ENCODE results near the gene SMAD1.

SMAD1 gene

GRCh38 chr4:145490361-145490760, 8.7 kb downstream of the SMAD1 start:
- no peak for DNase-seq

GRCh38 chr4:145490796-145491195, 9.1 kb downstream of the SMAD1 start:
- no peak for DNase-seq

GRCh38 chr4:145492376-145492775, 10.7 kb downstream of the SMAD1 start:
- no peak for DNase-seq

GRCh38 chr4:145493166-145493565, 11.5 kb downstream of the SMAD1 start:
- DNase-seq, result no peak

- DNase-seq, result no peak
Observed at GRCh38 chr4:145494666-145495270, 13.1 kb downstream of the SMAD1 start.

GRCh38 chr4:145496292-145496691, 14.6 kb downstream of the SMAD1 start:
- no peak for DNase-seq

GRCh38 chr4:145497199-145498149, 15.8 kb downstream of the SMAD1 start:
- DNase-seq, result no peak

GRCh38 chr4:145498430-145498829, 16.8 kb downstream of the SMAD1 start:
- no peak for DNase-seq

GRCh38 chr4:145501051-145501660, 19.5 kb downstream of the SMAD1 start:
- no peak for DNase-seq

GRCh38 chr4:145502809-145503208, 21.2 kb downstream of the SMAD1 start:
- DNase-seq, result no peak

DNA sequence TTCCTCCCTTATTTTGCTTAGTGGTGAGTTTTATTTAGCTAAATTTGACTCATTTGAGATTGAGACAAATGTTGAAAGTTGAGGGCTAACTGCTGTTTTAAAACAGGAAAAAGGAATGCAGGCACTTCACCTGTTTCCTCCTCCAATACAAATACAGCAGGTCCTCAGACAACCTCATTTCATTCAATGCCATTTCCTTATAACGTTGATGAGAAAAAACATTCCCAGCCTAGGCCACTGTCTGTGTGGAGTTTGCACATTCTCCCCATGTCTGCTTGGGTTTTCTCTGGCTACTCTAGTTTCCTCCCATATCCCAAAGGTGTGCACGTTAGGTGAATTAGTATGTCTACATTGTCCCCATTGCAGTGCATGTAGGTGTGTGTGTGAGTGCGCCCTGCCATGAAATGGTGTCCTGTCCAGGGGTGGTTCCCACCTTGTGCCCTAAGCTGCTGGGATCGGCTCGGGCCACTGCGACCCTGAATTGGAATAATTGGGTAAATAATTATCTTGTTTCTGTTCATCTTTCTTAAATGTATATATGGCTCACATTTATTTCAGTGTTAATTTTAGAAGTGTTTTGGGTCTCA, 21.9 kb downstream of the SMAD1 start:
- no peak for DNase-seq

DNA sequence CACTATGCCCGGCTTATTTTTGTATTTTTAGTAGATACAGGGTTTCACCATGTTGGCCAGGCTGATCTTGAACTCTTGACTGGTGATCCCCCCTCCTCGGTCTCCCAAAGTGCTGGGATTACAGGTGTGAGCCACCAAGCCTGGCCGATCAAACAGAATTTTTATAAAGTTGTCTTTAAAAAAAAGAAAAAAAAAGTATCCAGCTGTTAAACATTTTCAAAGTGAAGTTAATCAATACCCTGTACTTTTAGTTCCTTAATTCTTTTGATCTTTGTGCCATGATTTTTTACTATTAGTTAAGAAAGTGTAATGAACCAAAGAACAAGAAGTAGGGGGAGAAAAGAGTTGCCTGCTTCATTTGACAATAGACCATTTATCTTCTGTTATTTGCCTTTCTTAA, 24.3 kb downstream of the SMAD1 start:
- DNase-seq, result no peak

DNA sequence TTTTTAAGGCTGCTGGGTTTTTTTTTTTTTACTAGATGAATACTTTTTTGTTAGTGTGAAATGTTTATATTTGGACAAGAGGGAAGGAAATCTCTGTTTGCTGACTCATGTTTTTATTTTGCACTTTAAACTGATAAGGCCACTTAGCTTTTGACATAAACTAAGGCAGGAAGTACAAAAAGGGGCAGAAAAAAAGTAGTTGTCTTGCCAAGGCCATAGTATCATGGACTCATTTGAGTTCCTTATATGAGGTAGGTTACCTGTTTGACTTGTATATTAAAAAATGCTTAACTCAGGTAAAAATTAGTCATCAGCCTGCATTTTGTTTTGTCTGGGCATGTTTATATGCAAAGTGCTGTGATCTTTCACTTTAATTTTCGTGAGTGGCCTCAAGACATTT, 26.0 kb downstream of the SMAD1 start:
- DNase-seq, result no peak

GRCh38 chr4:145511913-145512522, 30.4 kb downstream of the SMAD1 start:
- DNase-seq, result no peak

- DNase-seq, result no peak
Observed at GRCh38 chr4:145513020-145513621, 31.5 kb downstream of the SMAD1 start.

GRCh38 chr4:145520172-145520571, 38.5 kb downstream of the SMAD1 start:
- DNase-seq, result no peak

- DNase-seq, result no peak
Observed at GRCh38 chr4:145521282-145521681, 39.6 kb downstream of the SMAD1 start.

DNA sequence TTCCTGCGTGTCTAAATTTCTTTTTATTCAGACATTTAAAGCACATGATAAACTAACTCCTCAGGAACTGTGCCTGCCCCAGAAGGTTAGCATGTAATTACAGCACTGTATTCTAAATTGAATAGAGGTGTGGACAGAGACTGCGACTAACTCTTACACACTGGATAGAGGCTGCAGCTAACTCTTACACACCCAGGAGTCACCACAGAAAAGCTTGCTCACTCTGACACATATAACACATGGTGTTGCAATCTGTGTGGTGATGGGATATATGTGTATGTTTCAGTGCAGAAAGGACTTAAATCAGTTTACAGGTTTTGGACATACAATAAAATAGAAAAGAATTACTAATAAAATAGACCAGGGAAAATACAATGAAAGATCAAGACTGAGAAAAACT, 41.5 kb downstream of the SMAD1 start:
- no peak for DNase-seq

GRCh38 chr4:145524552-145524951, 42.9 kb downstream of the SMAD1 start:
- no peak for DNase-seq

DNA sequence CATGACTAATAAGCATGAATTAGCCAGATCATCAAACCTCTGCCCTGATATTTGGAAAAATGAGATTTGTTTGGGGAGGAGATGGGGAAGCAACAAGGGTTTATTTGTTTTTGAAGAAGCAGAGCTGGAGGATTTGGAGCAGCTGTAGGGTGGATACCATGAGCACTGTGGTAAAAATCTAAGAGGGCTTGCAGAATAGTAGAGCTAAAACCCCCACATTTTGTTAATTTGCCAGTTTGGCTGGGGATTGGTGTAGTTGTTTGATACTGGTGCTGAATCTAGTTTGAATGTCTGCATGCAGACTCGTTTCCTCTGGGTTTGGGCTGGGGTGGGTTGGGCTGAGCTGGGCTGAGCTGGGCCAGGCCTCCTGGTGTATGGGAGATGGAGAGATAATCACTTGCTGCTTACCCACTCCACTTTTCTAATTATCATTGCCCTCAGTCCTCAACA, 43.7 kb downstream of the SMAD1 start:
- no peak for DNase-seq

DNA sequence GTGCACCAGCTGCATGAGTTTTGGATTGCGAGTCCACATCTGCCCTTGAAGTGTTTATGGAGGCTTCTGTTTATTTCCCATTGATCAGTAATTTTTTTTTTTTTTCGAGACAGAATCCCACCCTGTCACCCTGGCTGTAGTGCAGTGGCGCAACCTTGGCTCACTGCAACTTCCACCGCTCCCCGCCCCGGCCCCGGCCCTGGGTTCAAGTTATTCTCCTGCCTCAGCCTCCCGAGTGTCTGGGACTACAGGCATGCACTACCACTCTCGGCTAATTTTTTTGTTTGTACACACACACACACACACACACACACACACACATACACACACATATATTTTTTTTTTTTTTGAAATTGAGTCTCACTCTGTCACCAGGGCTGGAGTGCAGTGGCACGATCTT, 46.1 kb downstream of the SMAD1 start:
- DNase-seq, result no peak

- DNase-seq, result no peak
Observed at GRCh38 chr4:145528601-145529000, 46.9 kb downstream of the SMAD1 start.

- no peak for DNase-seq
Observed at GRCh38 chr4:145530189-145530588, 48.5 kb downstream of the SMAD1 start.

All from stimulated activated CD4-positive, alpha-beta T cell treated with anti-CD3 and anti-CD28 coated beads, Interleukin-15, amount 100 ng/mL, for 24 hours (primary cell).